Activated naive CD4-positive, alpha-beta T cell treated with anti-CD3 and anti-CD28 coated beads, Interleukin-2, amount 10 ng/mL, durations not matched to agents 7 days and 5 days (primary cell): ENCODE results near the gene KIAA1549.

Source experiments
- CTCF ChIA-PET: fragments of 350-600 bp; sonication (Branson Sonifier 250); formaldehyde crosslinking; loops from one replicate; lab custom pipeline; 2021; ENCODE audit warnings: antibody characterized with exemption; lab: Charles Lee
- DNase-seq: peaks from one replicate; pipeline ENCODE4 v3.0.0-alpha.2; 2020
- H3K27ac Mint-ChIP-seq: one replicate; pipeline ENCODE4 v1.8.0; 2021; ENCODE audit warnings: mild to moderate bottlenecking, moderate library complexity, mixed read lengths
- H3K27me3 Mint-ChIP-seq: one replicate; pipeline ENCODE4 v1.8.0; 2021; ENCODE audit warnings: mild to moderate bottlenecking, mixed read lengths
- H3K36me3 Mint-ChIP-seq: one replicate; pipeline ENCODE4 v1.8.0; 2021; ENCODE audit warnings: mixed read lengths
- H3K4me1 Mint-ChIP-seq: one replicate; pipeline ENCODE4 v1.8.0; 2021; ENCODE audit warnings: mixed read lengths
- H3K4me3 Mint-ChIP-seq: one replicate; pipeline ENCODE4 v1.8.0; 2021; ENCODE audit warnings: mild to moderate bottlenecking, moderate library complexity, mixed read lengths
- H3K9me3 Mint-ChIP-seq: one replicate; pipeline ENCODE4 v1.8.0; 2021; ENCODE audit warnings: mixed read lengths

KIAA1549 gene

DNA sequence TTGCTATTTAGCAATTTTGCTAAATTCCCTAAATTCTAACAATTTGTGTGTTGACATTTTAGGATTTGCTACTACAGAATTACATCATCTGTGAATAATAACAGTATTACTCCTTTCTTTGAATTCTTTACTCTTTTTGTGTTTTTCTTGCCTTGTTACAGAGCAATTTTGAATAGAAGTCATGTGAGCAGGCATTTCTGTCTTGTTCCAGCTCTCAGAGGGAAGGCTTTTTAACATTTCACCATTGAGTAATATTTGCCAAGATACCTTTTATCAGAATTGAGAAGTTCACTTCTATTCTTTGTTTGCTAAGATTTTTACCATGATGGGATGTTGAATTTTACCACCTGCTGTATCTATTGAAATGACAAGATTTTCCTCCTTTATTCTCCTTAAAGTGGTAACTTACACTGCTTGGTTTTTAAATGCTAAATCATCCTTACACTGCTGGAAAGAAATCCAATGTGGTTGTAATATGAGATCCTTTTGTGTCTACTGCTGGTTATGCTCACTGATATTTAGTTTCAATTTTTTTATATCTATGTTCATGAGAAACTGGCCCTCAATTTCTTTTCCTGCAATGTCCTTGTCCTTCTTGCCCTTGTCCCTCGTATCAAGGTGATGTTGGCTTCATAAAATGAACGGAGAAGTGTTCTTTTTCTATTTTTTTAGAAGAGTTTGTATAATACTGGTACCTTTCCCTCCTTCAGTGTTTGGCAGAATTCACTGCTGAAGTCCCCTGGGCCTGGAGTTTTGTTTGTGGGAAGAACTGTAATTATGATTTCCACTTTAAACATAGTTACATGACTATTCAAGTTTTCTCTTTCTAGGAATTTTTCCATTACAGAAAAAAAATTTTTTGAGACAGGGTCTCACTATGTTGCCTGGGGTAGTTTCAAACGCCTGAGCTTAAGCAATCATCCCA is 132.9 kb downstream of the KIAA1549 start:
- no peaks in the 10 kb centered on the region for H3K36me3 Mint-ChIP-seq
- no peaks in the 10 kb centered on the region for H3K9me3 Mint-ChIP-seq
- H3K4me3 Mint-ChIP-seq, result no peak overlapping the region
- no peaks in the 10 kb centered on the region for H3K4me1 Mint-ChIP-seq
- CTCF ChIA-PET, result no interaction called here
- DNase-seq, result no peak
- H3K27ac Mint-ChIP-seq, result no peak overlapping the region
- peaks cover 4% of the 10 kb centered on the region for H3K27me3 Mint-ChIP-seq

DNA sequence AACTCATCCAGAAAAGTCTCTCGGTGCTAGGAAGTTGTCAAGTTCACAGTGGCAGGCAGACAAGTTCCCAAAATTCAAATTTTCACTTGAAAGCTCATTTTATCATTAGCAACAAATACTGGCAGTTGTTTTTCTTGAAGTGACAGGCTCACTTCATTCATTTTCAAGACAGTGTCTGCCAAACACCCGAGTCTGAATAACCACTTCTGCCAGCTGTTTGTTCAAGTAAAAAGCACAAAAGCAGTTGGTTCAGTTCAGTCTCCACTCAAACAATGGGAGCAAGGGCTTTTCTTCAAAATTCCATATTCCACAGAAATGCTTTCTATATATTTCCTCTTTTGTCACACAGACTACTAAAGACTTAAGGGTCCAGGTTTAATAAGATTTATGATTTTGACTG is 135.5 kb downstream of the KIAA1549 start:
- CTCF ChIA-PET, result no interaction called here
- DNase-seq, result no peak
- no peak overlapping the region for H3K27ac Mint-ChIP-seq
- H3K27me3 Mint-ChIP-seq, result peaks cover 12% of the 10 kb centered on the region
- H3K4me1 Mint-ChIP-seq, result no peaks in the 10 kb centered on the region
- no peaks in the 10 kb centered on the region for H3K36me3 Mint-ChIP-seq
- H3K4me3 Mint-ChIP-seq, result no peak overlapping the region
- no peaks in the 10 kb centered on the region for H3K9me3 Mint-ChIP-seq

- CTCF ChIA-PET, result no interaction called here
- Mint-ChIP-seq H3K4me1 (no peaks in the 10 kb centered on the region), H3K9me3 (no peaks in the 10 kb centered on the region), H3K36me3 (no peaks in the 10 kb centered on the region), H3K27me3 (peaks cover 21% of the 10 kb centered on the region), H3K27ac (no peak overlapping the region), H3K4me3 (no peak overlapping the region)
- DNase-seq, result no peak
Measured at GRCh38 chr7:138843632-138844580, 137.3 kb downstream of the KIAA1549 start.

DNA sequence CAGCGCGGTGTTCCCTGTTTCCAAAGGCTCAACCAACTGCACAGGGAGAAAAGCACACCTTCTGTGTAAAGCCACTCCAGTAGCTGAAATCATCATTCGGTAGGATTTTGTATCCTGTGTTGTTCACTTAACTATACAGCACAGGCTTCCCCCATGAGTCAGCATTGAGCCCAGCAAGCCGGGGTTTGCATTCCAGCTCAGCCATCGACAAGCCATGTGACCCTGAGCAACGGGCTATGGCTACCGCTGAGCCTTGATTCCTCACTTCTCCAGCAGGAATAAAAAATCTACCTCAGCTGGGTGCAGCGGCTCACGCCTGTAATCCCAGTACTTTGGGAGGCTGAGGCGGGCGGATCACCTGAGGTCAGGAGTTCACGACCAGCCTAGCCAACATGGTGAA is 139.1 kb downstream of the KIAA1549 start:
- Mint-ChIP-seq H3K9me3 (no peaks in the 10 kb centered on the region), H3K4me1 (no peaks in the 10 kb centered on the region), H3K27ac (no peak overlapping the region), H3K27me3 (peaks cover 25% of the 10 kb centered on the region), H3K36me3 (no peaks in the 10 kb centered on the region), H3K4me3 (no peak overlapping the region)
- CTCF ChIA-PET, result interaction anchor here (1.2 kb wide), 1 partner anchor 12 kb away, joined by 3 read pairs; no protein-coding TSS in a partner anchor
- DNase-seq, result no peak

DNA sequence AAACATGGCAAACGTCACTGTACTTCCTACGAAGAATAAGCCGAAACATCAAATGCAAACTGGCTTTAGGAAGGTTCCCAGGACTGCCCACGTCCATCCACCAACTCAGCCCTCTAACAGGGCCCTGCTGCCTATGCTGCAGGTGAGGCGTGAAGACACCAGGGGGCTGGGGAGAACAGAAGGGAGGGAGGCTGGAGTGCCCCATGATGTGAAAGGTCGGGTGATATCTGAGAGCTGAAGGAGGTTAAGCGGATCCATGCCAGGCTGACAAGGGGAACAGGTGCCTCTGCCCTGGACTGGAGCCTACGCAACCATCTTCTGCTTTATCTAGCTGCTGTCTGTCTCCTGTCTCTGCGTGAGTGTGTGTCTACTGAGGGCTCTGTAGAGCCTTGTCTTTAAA is 143.0 kb downstream of the KIAA1549 start:
- H3K36me3 Mint-ChIP-seq, result no peaks in the 10 kb centered on the region
- no peaks in the 10 kb centered on the region for H3K9me3 Mint-ChIP-seq
- no peak overlapping the region for H3K27ac Mint-ChIP-seq
- CTCF ChIA-PET, result no interaction called here
- no peak for DNase-seq
- H3K27me3 Mint-ChIP-seq, result peaks cover 26% of the 10 kb centered on the region
- H3K4me3 Mint-ChIP-seq, result no peak overlapping the region
- H3K4me1 Mint-ChIP-seq, result peaks cover 7% of the 10 kb centered on the region

GRCh38 chr7:138837627-138838026 is 143.6 kb downstream of the KIAA1549 start:
- no peaks in the 10 kb centered on the region for H3K36me3 Mint-ChIP-seq
- H3K27ac Mint-ChIP-seq, result no peak overlapping the region
- no peak for DNase-seq
- no peaks in the 10 kb centered on the region for H3K9me3 Mint-ChIP-seq
- no peak overlapping the region for H3K4me3 Mint-ChIP-seq
- H3K4me1 Mint-ChIP-seq, result peaks cover 7% of the 10 kb centered on the region
- H3K27me3 Mint-ChIP-seq, result peaks cover 26% of the 10 kb centered on the region
- CTCF ChIA-PET, result no interaction called here

DNA sequence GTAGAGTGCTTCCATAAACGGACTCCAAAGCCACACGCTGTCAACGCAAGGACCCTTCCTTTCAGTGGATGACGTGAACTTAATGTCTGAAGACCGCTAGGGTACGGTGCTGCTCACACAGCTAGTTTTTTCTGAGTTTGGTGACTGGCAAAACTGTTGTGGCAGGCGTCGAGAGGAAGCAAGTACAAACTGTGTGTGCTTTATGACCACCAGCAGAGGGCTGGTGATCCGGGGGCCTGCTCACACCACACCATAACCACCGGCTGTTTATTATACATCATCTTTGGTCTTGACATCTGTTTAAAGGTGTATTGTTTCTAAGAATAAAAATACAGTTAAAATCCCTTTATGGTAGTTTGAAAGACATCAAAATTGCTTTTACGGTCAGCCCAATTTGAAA is 146.1 kb downstream of the KIAA1549 start:
- no peaks in the 10 kb centered on the region for H3K9me3 Mint-ChIP-seq
- no peaks in the 10 kb centered on the region for H3K36me3 Mint-ChIP-seq
- no peak overlapping the region for H3K27ac Mint-ChIP-seq
- H3K4me1 Mint-ChIP-seq, result peaks cover 7% of the 10 kb centered on the region
- DNase-seq, result no peak
- peaks cover 15% of the 10 kb centered on the region for H3K27me3 Mint-ChIP-seq
- CTCF ChIA-PET, result no interaction called here
- no peak overlapping the region for H3K4me3 Mint-ChIP-seq

DNA sequence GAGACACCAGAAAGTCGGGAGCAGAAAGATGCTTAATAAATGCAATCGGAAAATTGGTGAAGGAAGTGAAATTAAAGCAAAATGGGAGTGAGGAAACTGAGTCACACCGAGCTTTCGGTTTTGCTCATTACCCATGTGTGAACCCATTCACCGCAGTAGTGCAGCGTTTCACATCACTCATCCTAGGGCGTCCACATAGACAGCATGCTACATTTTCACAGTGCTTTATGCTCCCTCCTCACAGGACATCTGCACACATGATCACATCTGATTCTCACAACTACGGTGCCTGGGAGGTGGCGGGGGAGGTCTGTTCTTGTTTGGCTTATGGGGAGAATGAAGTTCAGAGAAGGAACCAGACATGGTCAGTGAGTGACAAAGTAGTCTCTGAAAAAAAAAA is 146.6 kb downstream of the KIAA1549 start:
- Mint-ChIP-seq H3K9me3 (no peaks in the 10 kb centered on the region), H3K4me3 (no peak overlapping the region), H3K4me1 (peaks cover 7% of the 10 kb centered on the region), H3K27ac (no peak overlapping the region), H3K27me3 (peaks cover 13% of the 10 kb centered on the region), H3K36me3 (no peaks in the 10 kb centered on the region)
- DNase-seq, result no peak
- CTCF ChIA-PET, result no interaction called here

GRCh38 chr7:138833596-138833995 is 147.6 kb downstream of the KIAA1549 start:
- Mint-ChIP-seq H3K4me1 (peaks cover 7% of the 10 kb centered on the region), H3K36me3 (no peaks in the 10 kb centered on the region), H3K27ac (no peak overlapping the region), H3K27me3 (peaks cover 16% of the 10 kb centered on the region), H3K4me3 (no peak overlapping the region), H3K9me3 (no peaks in the 10 kb centered on the region)
- CTCF ChIA-PET, result interaction anchor here (0.6 to 1.3 kb wide), 2 partner anchors 95 to 528 kb away, joined by 3 to 4 read pairs; no protein-coding TSS in a partner anchor
- no peak for DNase-seq

- Mint-ChIP-seq H3K27ac (no peak overlapping the region), H3K27me3 (peaks cover 16% of the 10 kb centered on the region), H3K36me3 (no peaks in the 10 kb centered on the region), H3K4me3 (no peak overlapping the region), H3K4me1 (peaks cover 7% of the 10 kb centered on the region), H3K9me3 (no peaks in the 10 kb centered on the region)
- DNase-seq, result no peak
- CTCF ChIA-PET, result interaction anchor here (1.3 kb wide), 1 partner anchor 94 kb away, joined by 4 read pairs; no protein-coding TSS in a partner anchor
Measured at GRCh38 chr7:138832966-138833365, 148.2 kb downstream of the KIAA1549 start.

DNA sequence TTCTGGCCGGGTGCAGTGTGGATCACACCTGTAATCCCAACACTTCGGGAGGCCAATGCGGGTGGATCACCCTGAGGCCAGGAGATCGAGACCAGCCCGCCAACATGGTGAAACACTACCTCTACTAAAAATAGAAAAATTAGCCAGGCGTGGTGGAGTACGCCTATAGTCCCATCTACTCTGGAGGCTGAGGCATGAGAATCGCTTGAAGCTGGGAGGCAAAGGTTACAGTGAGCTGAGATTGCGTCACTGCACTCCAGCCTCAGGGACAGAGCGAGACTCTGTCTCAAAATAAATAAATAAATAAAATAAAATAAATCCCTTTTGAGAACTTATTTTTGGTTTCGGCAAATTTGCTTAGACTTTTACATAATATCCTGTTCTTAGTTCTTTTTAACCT is 151.9 kb downstream of the KIAA1549 start:
- CTCF ChIA-PET, result interaction anchor here (1.5 kb wide), 1 partner anchor 13 kb away, joined by 3 read pairs; no protein-coding TSS in a partner anchor
- Mint-ChIP-seq H3K27ac (no peak overlapping the region), H3K36me3 (no peaks in the 10 kb centered on the region), H3K9me3 (no peaks in the 10 kb centered on the region), H3K27me3 (peaks cover 13% of the 10 kb centered on the region), H3K4me1 (peaks cover 19% of the 10 kb centered on the region), H3K4me3 (no peak overlapping the region)
- no peak for DNase-seq

DNA sequence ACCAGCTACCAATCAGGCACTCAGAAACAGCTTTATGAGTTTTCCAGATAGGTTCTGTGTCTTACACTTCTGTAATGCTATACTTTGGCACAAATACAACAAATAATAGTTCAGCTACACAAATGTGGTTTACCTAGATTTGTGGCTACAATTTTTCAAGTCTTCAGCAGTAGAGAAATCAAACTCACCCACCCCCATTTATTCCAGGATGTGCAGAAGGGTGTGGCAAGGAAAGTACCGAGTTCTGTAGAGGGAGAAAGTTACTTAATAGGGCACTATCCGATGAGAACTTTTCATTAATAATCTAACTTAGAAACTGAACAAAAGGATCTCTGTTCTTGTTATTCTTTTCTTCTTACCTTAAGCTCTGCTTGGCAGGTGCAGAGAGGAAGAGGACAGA is 152.9 kb downstream of the KIAA1549 start:
- H3K9me3 Mint-ChIP-seq, result no peaks in the 10 kb centered on the region
- H3K27ac Mint-ChIP-seq, result no peak overlapping the region
- H3K4me1 Mint-ChIP-seq, result peaks cover 13% of the 10 kb centered on the region
- CTCF ChIA-PET, result no interaction called here
- no peak for DNase-seq
- H3K36me3 Mint-ChIP-seq, result no peaks in the 10 kb centered on the region
- no peak overlapping the region for H3K4me3 Mint-ChIP-seq
- H3K27me3 Mint-ChIP-seq, result peaks cover 8% of the 10 kb centered on the region

DNA sequence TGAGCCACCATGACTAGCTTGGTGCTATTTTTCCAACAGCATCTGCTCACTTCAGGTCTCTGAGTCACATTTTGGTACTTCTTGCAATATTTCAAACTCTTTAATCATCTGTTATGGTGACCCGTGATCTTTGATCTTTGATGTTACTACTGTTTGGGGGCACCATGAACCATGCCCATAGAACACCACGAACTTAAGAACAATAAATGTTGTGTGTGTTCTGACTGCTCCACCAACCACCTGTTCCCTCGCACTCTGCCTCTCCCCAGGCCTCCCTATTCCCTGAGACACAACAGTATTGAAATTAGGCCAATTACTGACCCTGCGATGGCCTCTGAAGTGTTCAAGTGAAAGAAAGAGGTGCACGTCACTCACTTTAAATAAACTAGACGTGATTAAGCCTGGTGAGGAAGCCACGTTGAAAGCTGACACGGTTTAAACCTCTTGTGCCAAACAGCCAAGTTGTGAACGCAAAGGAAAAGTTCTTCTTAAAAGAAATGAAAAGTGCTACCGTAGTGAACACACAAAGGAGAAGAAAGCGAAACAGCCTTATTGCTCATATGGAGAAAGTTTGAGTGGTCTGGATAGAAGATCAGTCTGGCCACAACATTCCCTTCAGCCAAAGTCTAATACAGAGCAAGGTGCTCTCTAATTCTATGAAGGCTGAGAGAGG is 156.0 kb downstream of the KIAA1549 start:
- Mint-ChIP-seq H3K27me3 (peaks cover 4% of the 10 kb centered on the region), H3K36me3 (no peaks in the 10 kb centered on the region), H3K27ac (peak overlapping the region; percentile 60), H3K4me1 (peaks cover 13% of the 10 kb centered on the region), H3K4me3 (no peak overlapping the region), H3K9me3 (no peaks in the 10 kb centered on the region)
- no peak for DNase-seq
- CTCF ChIA-PET, result no interaction called here
